Measurements from ENCODE around the gene CPLANE2.

The CPLANE2 gene

DNA sequence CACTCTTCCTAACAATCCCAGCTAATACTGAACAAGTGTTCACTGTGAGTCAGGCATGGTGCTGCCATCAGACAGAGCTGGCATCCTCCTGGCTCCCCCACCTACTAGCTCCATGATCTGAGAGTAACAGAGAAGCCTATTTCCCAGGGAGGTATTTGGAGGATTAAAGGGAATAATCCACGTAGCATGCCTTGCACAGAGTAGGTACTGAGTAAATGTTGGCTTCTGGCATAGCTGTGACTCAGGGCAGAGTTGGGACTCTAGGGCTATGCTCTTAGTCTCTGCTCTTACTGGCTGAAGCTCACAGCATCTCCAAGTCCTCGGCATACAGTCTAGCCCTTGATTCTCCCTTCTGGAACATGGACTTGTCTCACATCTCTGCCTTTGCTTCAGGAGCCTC lies 32.8 kb downstream of the CPLANE2 start:
- no peak for DNase-seq (ENCODE audit: extremely low spot score)
- no peak for TF ChIP-seq CTCF (IDR thresholded peaks at IDR 0.05; ENCODE audit: control extremely low read depth, extremely low read depth, low read depth, missing control alignments)
- ChIA-PET CTCF (interaction anchor here (0.9 to 2.7 kb wide), 6 partner anchors 13 to 194 kb away, joined by 3 to 10 read pairs (median 4); no protein-coding TSS in a partner anchor), POLR2A (no interaction called here)

GRCh38 chr1:16203550-16203949 lies 33.4 kb downstream of the CPLANE2 start:
- ChIA-PET POLR2A (no interaction called here), CTCF (interaction anchor here (0.9 to 2.7 kb wide), 4 partner anchors 14 to 193 kb away, joined by 3 to 10 read pairs (median 8); no protein-coding TSS in a partner anchor)
- DNase-seq (ENCODE audit: extremely low spot score): no peak
- TF ChIP-seq CTCF (IDR thresholded peaks at IDR 0.05; ENCODE audit: control extremely low read depth, extremely low read depth, low read depth, missing control alignments): no peak

DNA sequence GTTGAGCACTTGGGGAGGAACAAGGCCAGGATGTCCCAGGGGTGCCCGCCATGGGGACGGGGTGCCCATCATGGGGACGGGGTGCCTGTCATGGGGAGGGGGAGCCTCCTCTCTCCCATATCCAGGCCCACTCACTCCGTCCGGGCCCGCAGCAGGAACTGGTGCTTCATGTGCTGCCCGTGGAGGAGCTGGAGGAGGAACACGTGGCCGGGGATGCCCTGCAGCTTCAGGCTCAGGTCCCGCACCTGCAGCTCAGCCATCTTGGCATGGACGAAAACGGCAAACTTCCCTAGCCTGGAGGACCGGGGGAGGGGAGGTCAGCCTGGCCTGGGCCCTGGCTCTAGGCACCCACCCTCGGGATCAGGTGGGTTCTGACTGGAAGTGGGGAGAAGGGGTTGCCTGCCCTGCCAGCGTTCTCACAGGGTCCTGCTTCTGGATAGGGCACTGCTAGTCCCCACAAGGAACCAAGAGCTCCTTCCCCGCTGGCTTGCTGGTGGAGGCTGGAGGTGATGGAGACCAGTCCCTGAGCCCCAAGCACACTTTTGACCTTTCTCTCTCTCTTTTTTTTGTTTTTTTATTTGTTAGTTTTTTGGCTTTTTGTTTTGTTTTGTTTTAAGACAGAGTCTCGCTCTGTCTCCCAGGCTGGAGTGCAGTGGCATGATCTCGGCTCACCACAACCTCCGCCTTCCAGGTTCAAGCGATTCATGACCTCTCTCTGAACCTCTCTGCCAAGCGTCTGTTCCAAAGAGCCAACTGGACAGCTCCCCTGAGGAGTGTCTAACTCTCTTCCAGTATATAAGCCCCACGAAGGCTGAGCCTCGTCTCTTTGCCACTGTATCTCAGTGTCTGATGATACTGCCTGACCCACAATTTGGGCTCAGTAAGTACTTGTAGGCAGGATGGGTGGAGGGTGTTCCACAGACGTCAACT lies 34.4 kb downstream of the CPLANE2 start:
- ChIA-PET CTCF (interaction anchor here (2.1 to 2.7 kb wide), 4 partner anchors 14 to 122 kb away, joined by 6 to 10 read pairs (median 10); no protein-coding TSS in a partner anchor), POLR2A (no interaction called here)
- TF ChIP-seq CTCF (IDR thresholded peaks at IDR 0.05; ENCODE audit: control extremely low read depth, extremely low read depth, low read depth, missing control alignments): no peak
- no peak for DNase-seq (ENCODE audit: extremely low spot score)

- no peak for DNase-seq (ENCODE audit: extremely low spot score)
- ChIA-PET POLR2A (no interaction called here), CTCF (interaction anchor here (0.8 to 2.2 kb wide), 3 partner anchors 11 to 120 kb away, joined by 3 to 9 read pairs (median 4); no protein-coding TSS in a partner anchor)
- TF ChIP-seq CTCF (IDR thresholded peaks at IDR 0.05; ENCODE audit: control extremely low read depth, extremely low read depth, low read depth, missing control alignments): no peak
Measured at GRCh38 chr1:16199700-16200099, 37.3 kb downstream of the CPLANE2 start.

DNA sequence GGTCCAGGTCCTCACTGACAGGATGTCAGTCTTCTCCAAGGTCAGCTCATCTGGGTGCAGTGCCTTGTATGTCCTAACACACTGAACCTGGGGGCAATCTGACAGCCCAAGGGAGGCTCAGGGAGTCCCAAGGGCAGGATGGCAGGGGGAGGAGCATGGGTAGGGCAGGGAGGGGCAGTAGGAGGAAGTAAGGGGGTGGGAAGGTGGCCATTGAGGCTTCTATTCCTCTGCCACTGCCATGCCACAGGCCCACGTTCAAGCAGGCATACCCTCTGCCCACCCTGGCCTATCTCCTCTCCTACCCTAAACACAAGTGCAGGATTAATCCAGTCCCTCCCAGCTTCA lies 37.9 kb downstream of the CPLANE2 start:
- DNase-seq (ENCODE audit: extremely low spot score): no peak
- ChIA-PET CTCF (interaction anchor here (1.9 to 2.2 kb wide), 2 partner anchors 11 to 120 kb away, joined by 7 to 9 read pairs; no protein-coding TSS in a partner anchor), POLR2A (no interaction called here)
- no peak for TF ChIP-seq CTCF (IDR thresholded peaks at IDR 0.05; ENCODE audit: control extremely low read depth, extremely low read depth, low read depth, missing control alignments)

GRCh38 chr1:16198444-16199156 lies 38.4 kb downstream of the CPLANE2 start:
- ChIA-PET POLR2A (no interaction called here), CTCF (interaction anchor here (1.0 to 2.2 kb wide), 4 partner anchors 10 to 120 kb away, joined by 3 to 9 read pairs (median 6); no protein-coding TSS in a partner anchor)
- no peak for TF ChIP-seq CTCF (IDR thresholded peaks at IDR 0.05; ENCODE audit: control extremely low read depth, extremely low read depth, low read depth, missing control alignments)
- DNase-seq (ENCODE audit: extremely low spot score): no peak

All from GM10248 (cell line).